Upper lobe of left lung (tissue), 6 donors: ENCODE results near the gene CBLN3. TPM values are rescaled to one million over a fixed set of nuclear protein-coding genes. Genes with fewer than 3 reads are reported as not detected.

Experiments
- ATAC-seq, 2 donors: fragments of 200-7000 bp; cut with Tn5 transposase; one replicate each; pipeline ENCODE4 v1.9.1; 2022; ENCODE audit warnings: mild to moderate bottlenecking in 2 of 2, moderate library complexity in 2 of 2; ENCODE audit not compliant: low FRiP score in 2 of 2
- DNase-seq, 2 donors: peaks; one replicate each; pipeline ENCODE4 v3.0.0-alpha.2; 2019 to 2020
- H3K27ac ChIP-seq, 4 donors: fragments of 200-600 bp; sonication (generic); one replicate each; pipeline ENCODE4 v1.5.1; 2016 to 2019
- H3K27me3 ChIP-seq, 4 donors: fragments of 200-600 bp; sonication (generic); one replicate each; pipeline ENCODE4 v1.5.1; 2017 to 2019
- H3K36me3 ChIP-seq, 4 donors: fragments of 200-600 bp; sonication (generic); one replicate each; pipeline ENCODE4 v1.5.1; 2016 to 2019
- H3K4me1 ChIP-seq, 4 donors: fragments of 200-600 bp; sonication (generic); one replicate each; pipeline ENCODE4 v1.5.1; 2018 to 2019
- H3K4me3 ChIP-seq, 4 donors: fragments of 200-600 bp; sonication (generic); one replicate each; pipeline ENCODE4 v1.5.1; 2017 to 2019; ENCODE audit warnings: mild to moderate bottlenecking in 2 of 4, moderate library complexity in 1 of 4
- H3K9me3 ChIP-seq, 4 donors: fragments of 200-600 bp; sonication (generic); one replicate each; pipeline ENCODE4 v1.5.1; 2018 to 2019
- CTCF ChIP-seq, 6 experiments: fragments of 450-650 bp in 4 of 6; fragments of 200-600 bp in 2 of 6; sonication (generic) in 2 of 6; IDR thresholded peaks; one replicate each; pipeline ENCODE4 v1.5.1; 2016 to 2019; ENCODE audit warnings: antibody characterized with exemption in 6 of 6
- EP300 ChIP-seq, 4 donors: sonication (generic); formaldehyde crosslinking; IDR thresholded peaks; one replicate each; pipeline ENCODE4 v1.5.1; 2017; ENCODE audit warnings: antibody characterized with exemption in 4 of 4, control low read depth in 2 of 4
- POLR2A ChIP-seq, 4 donors: fragments of 450-650 bp; IDR thresholded peaks; one replicate each; pipeline ENCODE4 v1.5.1; 2016 to 2017; ENCODE audit warnings: antibody characterized with exemption in 4 of 4, mild to moderate bottlenecking in 2 of 4
- POLR2AphosphoS5 ChIP-seq, 2 donors: sonication (generic); formaldehyde crosslinking; IDR thresholded peaks; one replicate each; pipeline ENCODE4 v1.5.1; 2017; ENCODE audit warnings: antibody characterized with exemption in 2 of 2
- WGBS, 2 donors: methylation state at CpG; one replicate each; pipeline ENCODE4 v1.1.5; 2017 to 2018; 5-methylcytosine and 5-hydroxymethylcytosine counted together
- total RNA-seq, 6 donors: library from RNA; depleted of rRNA in 4 of 6; stranded (reverse); fragments of >200 nt in 4 of 6; gene quantifications; one replicate each; pipeline versions ENCODE4 v1.1.0 to v1.2.1, GENCODE V29; 2016 to 2021
- donor health status: DM: no; HTN: no; CAD: no; lungs with moderate emphysema.
- donor health status: DM: no; HTN: yes; CAD: no; lungs with severe emphysema.

CBLN3 gene
- total RNA-seq, 6 donors from 2014 or later: 1.1 to 4.2 (median 3.1) TPM

DNA sequence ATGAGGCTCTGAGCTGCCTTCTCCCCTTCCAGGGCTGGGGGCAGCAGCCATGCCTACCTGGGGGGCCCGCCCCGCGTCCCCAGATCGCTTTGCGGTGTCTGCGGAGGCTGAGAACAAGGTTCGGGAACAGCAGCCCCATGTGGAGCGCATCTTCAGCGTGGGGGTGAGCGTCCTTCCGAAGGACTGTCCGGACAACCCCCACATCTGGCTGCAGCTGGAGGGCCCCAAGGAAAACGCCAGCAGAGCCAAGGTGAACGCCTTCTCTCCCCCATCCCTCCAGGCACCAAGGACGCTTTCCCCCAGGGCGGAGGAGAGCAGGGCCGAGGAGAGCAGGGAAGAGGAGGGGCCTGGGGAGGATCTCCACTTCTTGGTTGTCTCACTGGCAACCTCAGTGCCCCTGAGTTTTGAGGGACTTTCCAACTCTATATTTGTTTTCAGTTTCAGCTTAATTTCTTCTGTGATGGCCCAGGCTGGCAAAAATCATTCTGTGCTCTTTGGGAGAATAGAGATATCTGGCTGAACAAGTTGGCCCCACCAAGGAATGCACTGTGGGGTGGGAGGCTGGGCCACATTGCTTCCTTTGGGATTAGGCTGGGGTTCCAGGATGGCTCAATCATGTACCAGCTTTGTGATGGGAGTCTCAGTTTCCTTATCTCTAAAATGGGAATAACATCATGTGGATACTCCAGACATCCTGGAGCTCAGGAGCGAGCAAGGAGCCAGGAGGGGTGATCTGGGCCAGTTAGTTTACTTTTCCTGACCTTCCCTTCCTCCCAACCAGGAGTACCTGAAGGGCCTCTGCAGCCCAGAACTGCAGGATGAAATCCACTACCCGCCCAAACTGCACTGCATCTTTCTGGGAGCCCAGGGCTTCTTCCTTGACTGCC lies 1.5 kb upstream of the CBLN3 start:
- TF ChIP-seq CTCF (IDR thresholded peaks at IDR 0.05) (no peak), POLR2AphosphoS5 (IDR thresholded peaks at IDR 0.05) (peak in 1 of 2 donors; percentile 39)
- DNase-seq (peak in 1 of 2 donors; percentile 84), ATAC-seq (peak; percentile 33 to 51)
- H3K27ac ChIP-seq: peak overlapping the region; percentile 94 to 98 (median 96)
- H3K4me3 ChIP-seq: peak overlapping the region; percentile 58 to 80 (median 61)
- H3K9me3 ChIP-seq: no peaks in the 10 kb centered on the region
- WGBS, 2 donors: 9 to 44% methylated on average over 3 to 19 of the region's 19 CpGs
- no peaks in the 10 kb centered on the region for H3K27me3 ChIP-seq
- H3K36me3 ChIP-seq: peaks cover 13 to 43% (median 23%) of the 10 kb centered on the region in 4 donors
- H3K4me1 ChIP-seq: peaks cover 28 to 52% (median 30%) of the 10 kb centered on the region in 4 donors

DNA sequence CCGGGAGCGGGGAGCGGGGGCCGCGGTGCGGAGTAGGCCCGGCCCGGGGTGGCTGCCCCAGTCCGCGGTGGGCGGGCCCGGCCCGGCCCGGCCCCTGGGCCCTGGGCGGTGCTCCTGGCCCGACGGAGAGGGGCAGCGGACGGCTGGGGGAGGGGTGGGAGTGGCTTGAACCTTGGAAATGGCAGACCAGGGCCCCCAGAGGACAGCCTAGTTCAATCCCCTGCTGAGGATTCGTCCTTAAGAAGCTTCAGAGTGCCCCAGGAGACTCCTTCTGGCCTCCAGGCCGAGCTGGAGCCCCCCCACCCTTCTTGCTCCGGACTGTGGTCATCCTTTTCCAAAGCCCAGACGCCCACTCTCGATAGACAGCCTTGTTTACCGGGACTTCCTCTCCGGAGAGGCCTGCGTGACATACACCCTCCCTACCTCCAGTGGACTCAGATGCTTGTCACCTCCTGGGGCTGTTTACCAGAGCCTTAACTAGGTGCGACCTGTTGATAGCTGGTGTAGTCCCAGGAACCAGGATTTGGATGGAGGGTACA lies 744 bp upstream of the CBLN3 start:
- peaks cover 13 to 36% (median 21%) of the 10 kb centered on the region in 4 donors for H3K36me3 ChIP-seq
- WGBS, 2 donors: 0% methylated on average over 19 of the region's 28 CpGs; no CpG with 5 or more reads in 1 of the 2 donors

GRCh38 chr14:24428628-24429394 lies 657 bp downstream of the CBLN3 start:
- peak overlapping the region; percentile 94 to 98 (median 96) for H3K27ac ChIP-seq
- no peaks in the 10 kb centered on the region for H3K27me3 ChIP-seq
- H3K36me3 ChIP-seq: peaks cover 9 to 22% (median 16%) of the 10 kb centered on the region in 4 donors
- WGBS, 2 donors: 83 to 91% methylated on average over 9 to 16 of the region's 18 CpGs
- ATAC-seq: no peak
- TF ChIP-seq CTCF (IDR thresholded peaks at IDR 0.05) (no peak), EP300 (IDR thresholded peaks at IDR 0.05) (no peak), POLR2A (IDR thresholded peaks at IDR 0.05) (no peak), POLR2AphosphoS5 (IDR thresholded peaks at IDR 0.05) (no peak)
- H3K4me1 ChIP-seq: peaks cover 34 to 58% (median 42%) of the 10 kb centered on the region in 4 donors
- H3K9me3 ChIP-seq: no peaks in the 10 kb centered on the region
- H3K4me3 ChIP-seq: peak overlapping the region in 3 of 4 donors; percentile 58 to 80 (median 59)
- peak in 1 of 2 donors; percentile 78 for DNase-seq

More for the DNA sequence above, 744 bp upstream of the CBLN3 start:
- ATAC-seq (peak; percentile 85 to 90), DNase-seq (peak; percentile 77 to 95)
- H3K9me3 ChIP-seq: no peaks in the 10 kb centered on the region
- peak overlapping the region; percentile 58 to 80 (median 61) for H3K4me3 ChIP-seq
- H3K27ac ChIP-seq: peak overlapping the region; percentile 94 to 98 (median 96)
- H3K27me3 ChIP-seq: no peaks in the 10 kb centered on the region
- TF ChIP-seq POLR2AphosphoS5 (IDR thresholded peaks at IDR 0.05) (no peak), EP300 (IDR thresholded peaks at IDR 0.05) (no peak), CTCF (IDR thresholded peaks at IDR 0.05) (no peak), POLR2A (IDR thresholded peaks at IDR 0.05) (no peak)
- H3K4me1 ChIP-seq: peaks cover 34 to 57% (median 38%) of the 10 kb centered on the region in 4 donors

DNA sequence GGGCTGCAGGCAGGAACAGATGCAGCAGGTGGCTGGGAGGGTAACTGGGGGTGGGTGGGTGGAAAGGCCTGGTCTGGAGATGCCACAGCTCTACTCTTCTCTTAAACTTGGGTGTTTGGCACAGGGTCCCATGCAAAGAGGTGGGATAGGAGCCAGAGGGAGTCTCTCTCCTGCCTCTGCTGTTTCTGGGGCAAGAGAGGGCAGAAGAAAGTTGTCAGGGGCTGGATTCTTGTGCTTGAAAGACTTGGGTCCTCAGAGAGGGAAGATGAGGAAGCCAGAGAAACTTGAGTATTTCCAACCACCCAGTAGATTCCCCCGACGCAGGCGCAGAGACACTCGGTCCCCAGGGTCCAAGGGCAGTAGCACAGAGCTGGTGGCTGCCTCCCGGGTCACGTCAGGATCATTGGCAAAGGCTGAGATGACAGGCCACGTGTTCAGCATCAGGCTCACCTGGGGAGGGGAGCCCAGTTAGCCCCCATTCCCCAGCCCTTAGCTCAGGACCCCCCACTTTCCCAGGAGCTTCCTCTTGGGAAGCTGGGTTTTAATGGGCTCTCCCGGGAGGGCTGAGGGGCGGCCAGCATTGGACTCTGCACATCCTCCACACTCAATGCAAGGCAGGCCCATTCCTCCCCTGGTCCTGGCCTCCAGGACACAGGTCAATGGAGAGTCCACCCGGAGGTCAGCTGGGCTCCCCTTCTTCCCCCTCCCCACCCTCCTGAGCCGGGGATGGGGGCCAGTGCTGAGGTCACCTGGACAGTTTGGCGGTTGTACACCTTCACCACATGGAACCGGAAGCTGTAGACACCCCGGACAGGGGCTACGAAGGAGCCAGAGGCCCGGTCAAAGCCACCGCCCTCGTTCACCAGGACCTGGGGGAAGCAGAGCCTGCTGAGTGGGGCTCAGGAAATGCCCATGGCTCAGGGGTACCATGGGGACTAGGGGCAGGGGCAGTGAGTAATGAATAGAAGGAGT lies 1.6 kb downstream of the CBLN3 start:
- ATAC-seq: no peak
- no peak overlapping the region for H3K27ac ChIP-seq
- WGBS, 2 donors: 88 to 94% methylated on average over 11 to 17 of the region's 18 CpGs
- H3K27me3 ChIP-seq: no peaks in the 10 kb centered on the region
- H3K4me1 ChIP-seq: peaks cover 34 to 58% (median 42%) of the 10 kb centered on the region in 4 donors
- no peaks in the 10 kb centered on the region for H3K9me3 ChIP-seq
- no peak overlapping the region for H3K4me3 ChIP-seq
- H3K36me3 ChIP-seq: peaks cover 0 to 12% (median 9%) of the 10 kb centered on the region in 4 donors
- DNase-seq: peak in 1 of 2 donors; percentile 48
- TF ChIP-seq EP300 (IDR thresholded peaks at IDR 0.05) (no peak), POLR2AphosphoS5 (IDR thresholded peaks at IDR 0.05) (no peak), CTCF (IDR thresholded peaks at IDR 0.05) (no peak), POLR2A (IDR thresholded peaks at IDR 0.05) (no peak)
